Measurements from ENCODE around the gene ZNF765.
"Not testable (repeated sequence)": the region's sequence is repeated elsewhere in the genome, so short reads cannot be mapped to it uniquely, and the experiment has no call there.

The ZNF765 gene

GRCh38 chr19:53423074-53423473, 28.1 kb downstream of the ZNF765 start:
- DNase-seq, result not testable (repeated sequence)

- not testable (repeated sequence) for DNase-seq
Observed at GRCh38 chr19:53423680-53424079, 28.7 kb downstream of the ZNF765 start.

DNA sequence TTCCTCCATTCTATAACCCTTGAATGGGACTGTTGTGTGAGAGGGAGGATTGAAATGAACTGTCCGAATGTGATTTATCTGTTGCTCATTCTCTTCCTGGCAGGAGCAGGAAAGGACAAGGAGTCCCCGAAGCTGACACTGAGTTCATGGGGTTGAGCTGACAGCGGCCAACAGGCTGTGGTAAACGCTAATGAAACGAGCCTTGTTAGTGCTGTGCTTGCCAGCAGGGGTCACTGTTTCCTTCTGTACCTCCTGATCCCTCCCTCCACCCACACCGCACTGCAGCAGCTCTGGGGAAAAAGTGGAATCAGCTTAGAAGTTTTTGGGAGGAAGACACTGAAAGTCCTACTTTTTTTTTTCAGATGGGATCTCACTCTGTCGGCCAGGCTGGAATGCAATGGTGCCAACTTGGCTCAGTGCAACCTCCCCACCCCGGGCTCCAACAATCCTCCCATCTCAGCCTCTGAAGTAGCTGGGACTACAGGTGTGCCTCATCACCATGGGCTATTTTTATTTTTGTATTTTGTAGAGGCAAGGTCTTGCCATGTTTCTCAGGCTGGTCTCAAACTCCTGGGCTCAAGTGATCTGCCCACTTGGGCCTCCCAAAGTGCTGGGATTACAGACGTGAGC, 30.1 kb downstream of the ZNF765 start:
- peak; percentile 53 to 58 for DNase-seq

DNA sequence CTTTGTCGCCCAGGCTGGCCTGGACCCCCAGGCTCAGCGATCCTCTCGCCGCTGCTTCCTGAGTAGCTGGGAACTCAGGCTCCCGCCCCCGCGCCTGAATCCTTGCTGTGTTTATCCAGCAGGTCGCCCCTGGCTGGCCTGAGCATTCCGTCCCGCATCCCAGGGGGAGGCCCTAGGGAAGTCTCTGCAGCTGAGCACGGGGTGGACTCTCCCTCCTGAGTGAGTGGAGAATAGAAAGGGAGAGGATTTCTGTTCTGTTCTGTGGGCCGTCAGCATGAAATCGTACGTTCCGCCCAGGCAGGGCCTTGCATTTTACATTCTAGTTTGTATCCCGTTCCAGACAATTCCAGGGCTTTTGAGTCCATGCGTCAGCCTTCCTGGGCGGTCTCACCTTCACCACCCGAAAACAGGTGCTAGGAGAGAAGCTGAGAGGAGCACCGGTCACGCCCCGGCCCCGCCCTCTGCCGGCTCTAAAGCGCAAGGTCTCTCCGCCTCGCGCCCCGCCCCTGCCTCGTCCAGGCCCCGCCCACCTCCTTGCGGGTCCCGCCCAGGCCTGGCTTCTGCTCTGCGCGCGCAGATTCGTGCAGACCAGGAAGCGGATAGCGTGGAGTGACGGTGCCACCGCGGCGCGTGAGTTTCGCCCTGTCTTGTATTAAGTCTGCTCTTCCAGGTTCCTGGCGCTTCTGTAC, 36.6 kb downstream of the ZNF765 start, which contains the start of gene ZNF761:
ZNF761 (plus strand) TSS at position 586 of the 689 bp plus-strand sequence. CDS start 15,285 bp downstream, outside the sequence.
- peak; percentile 96 to 97 for DNase-seq

DNA sequence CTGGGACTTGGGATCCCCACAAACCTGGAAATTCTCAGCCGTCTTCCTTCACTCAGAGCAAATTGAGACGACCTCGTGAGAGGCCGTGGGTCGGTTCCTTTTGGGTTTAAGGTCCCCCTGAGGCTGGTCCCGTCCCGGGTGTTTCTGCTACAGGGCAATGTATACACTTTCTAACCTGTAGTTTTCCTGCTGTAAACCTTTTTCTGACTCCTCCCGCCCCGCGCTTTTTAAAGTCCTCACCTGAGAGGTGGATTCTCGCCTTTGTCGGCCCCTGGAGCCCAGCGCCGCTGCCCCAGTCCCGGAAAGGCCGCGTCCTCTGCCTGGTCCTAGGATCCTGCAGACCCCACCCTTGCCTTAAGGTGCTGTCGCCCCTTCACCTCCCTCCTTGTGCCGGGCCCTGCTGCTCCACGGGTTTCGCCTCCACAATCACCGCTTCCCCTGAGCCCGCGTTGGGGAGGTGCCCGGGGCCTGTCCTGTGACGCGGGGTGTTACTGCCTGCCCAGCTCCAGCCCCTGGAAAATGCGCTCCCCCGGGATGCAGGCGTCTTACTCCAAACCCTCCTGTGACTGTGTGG, 37.2 kb downstream of the ZNF765 start:
- DNase-seq, result peak; percentile 0 to 6

DNA sequence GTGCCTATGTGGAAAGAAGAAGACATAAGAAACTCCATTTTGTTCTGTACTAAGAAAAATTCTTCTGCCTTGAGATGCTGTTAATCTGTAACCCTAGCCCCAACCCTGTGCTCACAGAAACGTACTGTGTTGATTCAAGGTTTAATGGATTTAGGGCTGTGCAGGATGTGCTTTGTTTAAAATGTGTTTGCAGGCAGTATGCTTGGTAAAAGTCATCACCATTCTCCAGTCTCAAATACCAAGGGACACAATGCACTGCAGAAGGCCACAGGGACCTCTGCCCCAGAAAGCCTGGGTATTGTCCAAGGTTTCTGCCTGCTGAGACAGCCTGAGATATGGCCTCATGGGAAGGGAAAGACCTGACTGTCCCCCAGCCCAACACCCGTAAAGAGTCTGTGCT, 48.9 kb downstream of the ZNF765 start:
- DNase-seq, result not testable (repeated sequence)

- not testable (repeated sequence) for DNase-seq
Observed at GRCh38 chr19:53447196-53447595, 52.2 kb downstream of the ZNF765 start.

DNA sequence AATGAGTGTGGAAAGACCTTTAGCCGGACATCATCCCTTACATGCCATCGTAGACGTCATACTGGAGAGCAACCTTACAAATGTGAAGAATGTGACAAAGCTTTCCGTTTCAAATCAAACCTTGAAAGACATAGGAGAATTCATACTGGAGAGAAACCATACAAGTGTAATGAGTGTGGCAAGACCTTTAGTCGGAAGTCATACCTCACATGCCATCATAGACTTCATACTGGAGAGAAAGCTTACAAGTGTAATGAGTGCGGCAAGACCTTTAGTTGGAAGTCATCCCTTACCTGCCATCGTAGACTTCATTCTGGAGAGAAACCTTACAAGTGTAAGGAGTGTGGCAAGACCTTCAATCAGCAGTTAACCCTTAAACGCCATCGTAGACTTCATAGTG, 60.9 kb downstream of the ZNF765 start:
- no peak for DNase-seq

DNA sequence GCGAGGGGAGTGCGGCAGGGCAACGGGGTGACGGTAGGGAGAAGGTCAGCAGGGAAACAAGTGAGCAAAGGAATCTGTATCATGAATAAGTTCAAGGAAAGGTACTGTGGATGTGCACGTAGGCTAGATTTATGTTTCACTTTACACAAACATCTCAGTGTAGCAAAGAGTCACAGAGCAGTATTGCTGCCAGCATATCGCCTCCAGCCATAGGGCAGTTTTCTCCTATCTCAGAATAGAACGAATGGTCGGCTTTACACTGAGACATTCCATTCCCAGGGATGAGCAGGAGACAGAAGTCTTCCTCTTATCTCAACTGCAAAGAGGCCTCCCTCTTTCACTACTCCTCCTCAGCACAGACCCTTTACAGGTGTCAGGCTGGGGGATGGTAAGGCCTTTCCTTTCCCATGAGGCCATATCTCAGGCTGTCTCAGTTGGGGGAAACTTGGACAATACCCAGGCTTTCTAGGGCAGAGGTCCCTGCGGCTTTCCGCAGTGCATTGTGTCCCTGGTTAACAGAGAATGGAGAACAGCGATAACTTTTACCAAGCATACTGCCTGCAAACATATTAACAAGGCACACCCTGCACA, 65.3 kb downstream of the ZNF765 start:
- not testable (repeated sequence) for DNase-seq

- no peak for DNase-seq
Observed at GRCh38 chr19:53461866-53462265, 66.9 kb downstream of the ZNF765 start.

DNA sequence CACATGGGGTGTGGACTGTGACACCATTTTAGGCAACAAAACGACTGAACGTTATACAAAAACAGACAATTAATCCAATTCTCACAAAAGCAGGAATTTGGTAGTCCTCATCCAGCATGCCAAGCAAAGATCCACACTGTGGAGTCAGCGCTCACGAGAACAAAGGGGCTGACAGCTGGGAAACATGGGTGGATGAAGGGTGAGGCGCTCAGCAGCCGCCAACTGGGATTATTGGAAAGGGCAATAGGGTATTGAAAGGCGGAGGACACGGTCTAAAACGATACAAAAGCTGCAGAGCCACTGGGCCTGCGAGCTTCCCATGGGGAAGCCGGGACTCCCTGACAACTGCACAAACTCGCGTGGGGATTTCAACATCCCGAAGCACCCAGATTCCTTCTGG, 67.9 kb downstream of the ZNF765 start:
- DNase-seq, result no peak

- no peak for DNase-seq
Observed at GRCh38 chr19:53463263-53463662, 68.3 kb downstream of the ZNF765 start.

- DNase-seq, result no peak
Observed at GRCh38 chr19:53466726-53467484, 72.0 kb downstream of the ZNF765 start.

GRCh38 chr19:53467485-53468262, 72.7 kb downstream of the ZNF765 start, which contains the start of gene ZNF813:
ZNF813 (plus strand) TSS chr19:53467733; CDS start chr19:53483823, 16,090 bp downstream.
- DNase-seq, result peak; percentile 96 to 98

GRCh38 chr19:53468628-53469027, 73.7 kb downstream of the ZNF765 start:
- DNase-seq, result not testable (repeated sequence)

- no peak for DNase-seq
Observed at GRCh38 chr19:53471916-53472315, 77.0 kb downstream of the ZNF765 start.

GRCh38 chr19:53474832-53475231, 79.9 kb downstream of the ZNF765 start:
- not testable (repeated sequence) for DNase-seq

DNA sequence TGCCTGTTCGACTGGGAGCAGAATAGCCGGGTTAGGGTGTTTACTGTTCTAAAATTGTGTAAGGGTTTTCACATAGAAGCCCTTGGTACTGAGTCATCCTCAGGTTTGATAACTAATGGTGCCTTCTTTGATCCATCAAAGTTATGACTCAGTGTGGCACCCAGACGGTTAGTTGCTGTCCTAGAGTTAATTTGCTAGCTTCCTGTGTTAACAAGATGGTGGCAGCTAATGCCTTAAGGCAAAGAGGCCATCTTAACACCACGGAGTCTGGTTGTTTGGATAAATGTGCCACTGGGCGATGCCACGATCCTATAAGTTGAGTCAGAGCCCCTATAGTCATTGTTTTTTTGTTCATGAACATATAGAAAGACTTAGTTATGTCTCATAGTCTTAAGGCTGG, 80.5 kb downstream of the ZNF765 start:
- not testable (repeated sequence) for DNase-seq
